PC-9 (cell line): Measurements from ENCODE around the gene PRDM16. TPM values are rescaled to one million over a fixed set of nuclear protein-coding genes. Genes with fewer than 3 reads are reported as not detected.

ENCODE experiments used
- BruUV-seq: library from RNA; stranded (reverse); fragments of 400-500 nt; replicated peaks from 2 replicates; lab custom pipeline; 2021; lab: Mats Ljungman, UMichigan
- CTCF ChIA-PET: fragments of 300-600 bp; sonication (Branson Sonifier 250); formaldehyde crosslinking; loops from one replicate; lab custom pipeline; 2022; ENCODE audit warnings: antibody characterized with exemption; lab: Charles Lee
- POLR2A ChIA-PET: fragments of 300-600 bp; sonication (Branson Sonifier 250); formaldehyde crosslinking; loops from one replicate; lab custom pipeline; 2022; ENCODE audit warnings: antibody characterized with exemption; ENCODE audit not compliant: unreplicated experiment; lab: Charles Lee
- DNase-seq, 2 experiments: peaks; one replicate each; pipeline versions ENCODE4 v3.0.0 to v3.0.0-alpha.2; 2015 to 2022; ENCODE audit warnings: mixed read lengths in 1 of 2
- H2AFZ ChIP-seq: fragments of 200-600 bp; sonication (generic); 2 replicates; pipeline ENCODE4 v1.8.1; 2017; ENCODE audit warnings: antibody characterized with exemption
- H3F3A ChIP-seq: fragments of 200-600 bp; sonication (generic); 2 replicates; pipeline ENCODE4 v1.8.1; 2017; ENCODE audit warnings: antibody characterized with exemption, mild to moderate bottlenecking, low read depth; ENCODE audit not compliant: insufficient read depth
- H3K27ac ChIP-seq: fragments of 200-600 bp; sonication (generic); 2 replicates; pipeline ENCODE4 v1.6.1; 2016; ENCODE audit warnings: mixed run types
- H3K27me3 ChIP-seq: fragments of 200-600 bp; sonication (generic); 2 replicates; pipeline ENCODE4 v1.6.1; 2016; ENCODE audit warnings: low read depth, mixed run types; ENCODE audit not compliant: insufficient read depth
- H3K36me3 ChIP-seq: fragments of 200-600 bp; sonication (generic); 2 replicates; pipeline ENCODE4 v1.6.1; 2016; ENCODE audit warnings: low read depth, mixed run types
- H3K4me1 ChIP-seq: fragments of 200-600 bp; sonication (generic); replicated peaks from 2 replicates; pipeline ENCODE4 v1.6.1; 2016; ENCODE audit warnings: mixed run types; ENCODE audit not compliant: insufficient read depth
- H3K4me2 ChIP-seq: fragments of 200-600 bp; sonication (generic); 2 replicates; pipeline ENCODE4 v1.6.1; 2017; ENCODE audit warnings: mixed run types
- H3K4me3 ChIP-seq: fragments of 200-600 bp; sonication (generic); 2 replicates; pipeline ENCODE4 v1.6.1; 2016; ENCODE audit warnings: mixed run types
- H3K79me2 ChIP-seq: fragments of 200-600 bp; sonication (generic); 2 replicates; pipeline ENCODE4 v1.6.1; 2017; ENCODE audit warnings: low read depth, mixed run types
- H3K9me2 ChIP-seq: fragments of 200-600 bp; sonication (generic); 2 replicates; pipeline ENCODE4 v1.8.1; 2017; ENCODE audit warnings: mild to moderate bottlenecking; ENCODE audit not compliant: insufficient read depth
- H3K9me3 ChIP-seq: fragments of 200-600 bp; sonication (generic); 2 replicates; pipeline ENCODE4 v1.8.1; 2016; ENCODE audit warnings: low read depth; ENCODE audit not compliant: insufficient read depth
- H4K20me1 ChIP-seq: fragments of 200-600 bp; sonication (generic); 2 replicates; pipeline ENCODE4 v1.8.1; 2017; ENCODE audit not compliant: insufficient read depth
- EZH2 ChIP-seq: fragments of 200-600 bp; sonication (generic); IDR thresholded peaks from 2 replicates; pipeline ENCODE4 v1.8.0; 2017; ENCODE audit warnings: antibody characterized with exemption, low read depth
- intact Hi-C: fragments of 100-400 bp; cut with micrococcal nuclease; formaldehyde crosslinking; loops from one replicate; pipeline ENCODE4 v1.10.0; 2022; ENCODE audit not compliant: unreplicated experiment
- total RNA-seq: library from RNA; stranded (reverse); gene quantifications from 2 replicates; pipeline ENCODE4 v1.2.3, GENCODE V29; 2021
- TF ChIP-seq, protein P1 (sequence below): fragments of 200-600 bp; sonication (generic); conservative IDR thresholded peaks from 2 replicates; pipeline ENCODE4 v1.6.1; 2017; ENCODE audit warnings: mixed run types, antibody characterized with exemption, mild to moderate bottlenecking, moderate library complexity

The PRDM16 gene
- total RNA-seq, 1 experiment from 2014 or later: not detected

DNA sequence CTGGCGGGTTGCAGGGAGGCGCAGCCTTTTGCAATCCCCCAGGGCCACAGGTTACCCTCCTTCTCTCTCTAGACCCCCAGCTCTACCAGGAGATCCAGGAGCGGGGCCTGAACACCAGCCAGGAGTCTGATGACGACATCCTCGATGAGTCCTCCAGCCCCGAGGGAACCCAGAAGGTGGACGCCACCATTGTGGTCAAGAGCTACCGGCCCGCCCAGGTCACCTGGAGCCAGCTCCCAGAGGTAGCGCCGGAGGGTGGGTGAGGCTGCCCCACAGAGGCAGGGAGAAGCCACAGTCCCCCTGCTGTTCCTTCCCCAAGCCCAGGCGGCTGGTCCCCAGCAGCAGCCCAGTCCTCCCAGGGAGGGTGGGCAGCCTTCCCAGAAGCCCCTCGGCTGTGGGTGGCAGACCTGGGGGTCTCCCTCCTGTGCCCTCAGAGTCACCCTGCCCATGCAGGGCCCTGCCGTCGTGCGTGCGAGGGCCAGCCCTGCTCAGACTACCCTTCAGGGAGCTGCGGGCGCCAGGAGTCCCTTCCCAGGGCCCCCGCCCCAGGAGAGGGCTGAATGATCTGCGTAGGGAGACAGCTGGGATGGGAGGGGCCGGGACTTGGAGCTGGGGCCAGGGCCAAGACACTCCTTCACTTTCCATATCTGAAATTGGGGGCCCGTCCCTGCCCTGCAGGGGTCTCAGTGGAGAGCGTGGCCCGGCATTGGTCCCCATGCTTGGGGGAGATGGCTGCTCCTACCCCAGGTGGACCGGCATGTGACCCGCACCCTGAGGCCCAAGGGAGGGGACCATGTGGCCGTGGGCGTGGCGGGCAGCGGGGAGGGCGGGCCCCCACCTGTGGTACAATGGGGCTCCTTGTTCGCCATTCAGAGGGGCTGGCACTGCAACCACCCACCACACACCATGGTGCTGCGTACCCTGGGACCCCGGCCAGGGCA lies 398.4 kb downstream of the PRDM16 start:
- no peak overlapping the region for H3K27ac ChIP-seq
- BruUV-seq: no TSS peak
- TF ChIP-seq EZH2: no peak
- TF ChIP-seq, protein P1, sequence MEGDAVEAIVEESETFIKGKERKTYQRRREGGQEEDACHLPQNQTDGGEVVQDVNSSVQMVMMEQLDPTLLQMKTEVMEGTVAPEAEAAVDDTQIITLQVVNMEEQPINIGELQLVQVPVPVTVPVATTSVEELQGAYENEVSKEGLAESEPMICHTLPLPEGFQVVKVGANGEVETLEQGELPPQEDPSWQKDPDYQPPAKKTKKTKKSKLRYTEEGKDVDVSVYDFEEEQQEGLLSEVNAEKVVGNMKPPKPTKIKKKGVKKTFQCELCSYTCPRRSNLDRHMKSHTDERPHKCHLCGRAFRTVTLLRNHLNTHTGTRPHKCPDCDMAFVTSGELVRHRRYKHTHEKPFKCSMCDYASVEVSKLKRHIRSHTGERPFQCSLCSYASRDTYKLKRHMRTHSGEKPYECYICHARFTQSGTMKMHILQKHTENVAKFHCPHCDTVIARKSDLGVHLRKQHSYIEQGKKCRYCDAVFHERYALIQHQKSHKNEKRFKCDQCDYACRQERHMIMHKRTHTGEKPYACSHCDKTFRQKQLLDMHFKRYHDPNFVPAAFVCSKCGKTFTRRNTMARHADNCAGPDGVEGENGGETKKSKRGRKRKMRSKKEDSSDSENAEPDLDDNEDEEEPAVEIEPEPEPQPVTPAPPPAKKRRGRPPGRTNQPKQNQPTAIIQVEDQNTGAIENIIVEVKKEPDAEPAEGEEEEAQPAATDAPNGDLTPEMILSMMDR: no peak

DNA sequence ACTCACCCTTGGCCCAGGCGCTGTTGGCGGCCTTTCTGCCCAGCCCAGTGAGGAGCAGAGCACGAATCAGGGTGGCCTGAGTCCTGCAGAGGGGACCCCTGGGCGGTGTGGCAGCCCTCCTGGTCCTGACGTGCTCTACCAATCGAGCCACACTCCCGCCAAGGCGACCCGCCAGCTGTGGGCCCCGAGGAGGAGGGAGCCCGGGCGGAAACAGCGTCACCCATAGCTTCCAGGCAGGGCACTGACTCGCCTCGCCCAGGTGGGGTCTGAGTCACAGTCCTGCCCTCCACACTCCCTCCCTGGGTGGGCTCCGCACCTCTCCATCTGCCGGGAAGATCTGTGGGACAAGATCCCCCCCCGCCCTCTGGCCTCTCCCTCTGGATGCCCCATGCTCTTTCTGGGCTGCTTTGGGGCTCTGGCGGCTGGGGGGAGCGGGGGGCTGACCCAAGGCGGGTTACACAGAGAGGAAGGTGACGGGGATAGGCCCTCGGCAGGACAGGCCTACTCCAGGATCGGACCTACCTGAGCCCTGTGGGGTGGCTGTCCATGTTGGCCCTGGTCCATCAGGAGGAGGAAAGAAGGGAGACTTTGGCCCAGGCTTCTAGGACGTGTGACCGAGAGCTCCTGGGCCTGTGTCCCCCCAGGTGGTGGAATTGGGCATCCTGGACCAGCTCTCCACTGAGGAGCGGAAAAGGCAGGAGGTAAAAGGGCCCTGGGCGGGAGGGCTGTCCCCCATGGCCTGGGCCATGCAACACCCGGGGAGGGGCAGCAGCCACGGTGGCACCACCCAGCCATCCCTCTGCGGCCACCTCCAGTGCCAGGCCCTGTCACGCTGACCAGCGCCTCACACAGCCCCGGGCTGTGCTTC lies 399.5 kb downstream of the PRDM16 start:
- Histone ChIP-seq H2AFZ (no peak overlapping the region), H3K27me3 (no peaks in the 10 kb centered on the region), H3F3A (peaks cover 7% of the 10 kb centered on the region; the same call in 1 of the 2 replicates), H3K27ac (no peak overlapping the region), H4K20me1 (no peaks in the 10 kb centered on the region; the same call in 1 of the 2 replicates), H3K79me2 (no peaks in the 10 kb centered on the region), H3K4me2 (no peak overlapping the region), H3K4me1 (no peaks in the 10 kb centered on the region), H3K4me3 (no peak overlapping the region), H3K9me2 (no peaks in the 10 kb centered on the region), H3K9me3 (no peaks in the 10 kb centered on the region), H3K36me3 (no peaks in the 10 kb centered on the region)
- ChIA-PET POLR2A (no interaction called here), CTCF (no interaction called here)
- intact Hi-C loops: no loop called here
- BruUV-seq: no TSS peak
- no peak for TF ChIP-seq EZH2
- TF ChIP-seq, protein P1: no peak
- no peak for DNase-seq

More for the DNA sequence above, 398.4 kb downstream of the PRDM16 start:
- H3K4me1 ChIP-seq: no peaks in the 10 kb centered on the region
- no peaks in the 10 kb centered on the region for H3K9me3 ChIP-seq
- intact Hi-C loops: no loop called here
- CTCF ChIA-PET: interaction anchor here (0.6 kb wide), 1 partner anchor 43 kb away, joined by 3 read pairs; no protein-coding TSS in a partner anchor
- H3K27me3 ChIP-seq: no peaks in the 10 kb centered on the region
- no peak overlapping the region for H3K4me2 ChIP-seq
- no peak overlapping the region for H2AFZ ChIP-seq
- no peaks in the 10 kb centered on the region for H3K9me2 ChIP-seq
- no peaks in the 10 kb centered on the region for H3K79me2 ChIP-seq
- no peaks in the 10 kb centered on the region; the same call in 1 of the 2 replicates for H4K20me1 ChIP-seq
- H3K36me3 ChIP-seq: no peaks in the 10 kb centered on the region
- POLR2A ChIA-PET: no interaction called here
- DNase-seq: no peak
- H3F3A ChIP-seq: peaks cover 7% of the 10 kb centered on the region; the same call in 1 of the 2 replicates
- no peak overlapping the region for H3K4me3 ChIP-seq
